Common myeloid progenitor, CD34-positive (primary cell): ENCODE results near the gene CEP68.

Source experiments
- CTCF ChIA-PET: fragments of 350-600 bp; sonication (Branson Sonifier 250); formaldehyde crosslinking; loops from one replicate; lab custom pipeline; 2021; ENCODE audit warnings: antibody characterized with exemption; lab: Charles Lee
- POLR2A ChIA-PET: fragments of 350-600 bp; sonication (Branson Sonifier 250); formaldehyde crosslinking; loops from one replicate; lab custom pipeline; 2021; ENCODE audit warnings: antibody characterized with exemption; lab: Charles Lee
- DNase-seq, 3 donors: peaks; one replicate each; pipeline versions ENCODE4 v3.0.0 to v3.0.0-alpha.2; 2013
- H3K27ac ChIP-seq, 2 experiments: 1 replicate in 1 of 2; 2 replicates in 1 of 2; pipeline ENCODE4 v1.7.0; 2013; ENCODE audit warnings: inconsistent platforms in 2 of 2, low read length in 2 of 2, mild to moderate bottlenecking in 2 of 2, low read depth in 1 of 2, moderate library complexity in 1 of 2; ENCODE audit not compliant: severe bottlenecking in 2 of 2, insufficient read depth in 1 of 2, poor library complexity in 1 of 2
- H3K27me3 ChIP-seq, 5 experiments: replicated peaks in 2 of 5; 1 replicate in 3 of 5; 2 replicates in 2 of 5; pipeline versions ENCODE4 v1.6.1 to v1.7.0; 2013; ENCODE audit warnings: low read length in 4 of 5, mild to moderate bottlenecking in 2 of 5, moderate library complexity in 2 of 5, inconsistent platforms in 1 of 5; ENCODE audit not compliant: insufficient read depth in 5 of 5, control insufficient read depth in 4 of 5
- H3K36me3 ChIP-seq, 4 experiments: 1 replicate in 2 of 4; 2 replicates in 2 of 4; pipeline versions ENCODE4 v1.6.1 to v1.7.0; 2013; ENCODE audit warnings: low read length in 3 of 4, control low read depth in 1 of 4, mild to moderate bottlenecking in 1 of 4; ENCODE audit not compliant: control insufficient read depth in 4 of 4, insufficient read depth in 4 of 4
- H3K4me1 ChIP-seq, 4 experiments: 1 replicate in 3 of 4; 2 replicates in 1 of 4; pipeline versions ENCODE4 v1.6.1 to v1.7.1; 2013; ENCODE audit warnings: low read length in 3 of 4, mild to moderate bottlenecking in 3 of 4, control low read depth in 1 of 4, inconsistent platforms in 1 of 4, moderate library complexity in 1 of 4; ENCODE audit not compliant: control insufficient read depth in 4 of 4, insufficient read depth in 4 of 4; ENCODE audit errors: control extremely low read depth in 1 of 4
- H3K4me3 ChIP-seq, 7 experiments: 1 replicate in 4 of 7; 2 replicates in 3 of 7; pipeline versions ENCODE4 v1.5.1 to v1.7.0; 2013; ENCODE audit warnings: mild to moderate bottlenecking in 7 of 7, low read length in 6 of 7, moderate library complexity in 6 of 7, inconsistent platforms in 2 of 7, low read depth in 2 of 7, control low read depth in 1 of 7; ENCODE audit not compliant: insufficient read depth in 4 of 7, control insufficient read depth in 1 of 7; ENCODE audit errors: extremely low read depth in 1 of 7
- H3K9me3 ChIP-seq, 5 experiments: 1 replicate in 4 of 5; 2 replicates in 1 of 5; pipeline versions ENCODE4 v1.6.1 to v1.7.1; 2013; ENCODE audit warnings: low read length in 4 of 5, mild to moderate bottlenecking in 2 of 5, inconsistent platforms in 1 of 5, low read depth in 1 of 5, moderate library complexity in 1 of 5; ENCODE audit not compliant: control insufficient read depth in 4 of 5, insufficient read depth in 2 of 5; ENCODE audit errors: control extremely low read depth in 1 of 5
- WGBS: methylation state at CpG from one replicate; pipeline ENCODE4 v1.1.5; 2013; ENCODE audit not compliant: insufficient coverage; 5-methylcytosine and 5-hydroxymethylcytosine counted together

The CEP68 gene

DNA sequence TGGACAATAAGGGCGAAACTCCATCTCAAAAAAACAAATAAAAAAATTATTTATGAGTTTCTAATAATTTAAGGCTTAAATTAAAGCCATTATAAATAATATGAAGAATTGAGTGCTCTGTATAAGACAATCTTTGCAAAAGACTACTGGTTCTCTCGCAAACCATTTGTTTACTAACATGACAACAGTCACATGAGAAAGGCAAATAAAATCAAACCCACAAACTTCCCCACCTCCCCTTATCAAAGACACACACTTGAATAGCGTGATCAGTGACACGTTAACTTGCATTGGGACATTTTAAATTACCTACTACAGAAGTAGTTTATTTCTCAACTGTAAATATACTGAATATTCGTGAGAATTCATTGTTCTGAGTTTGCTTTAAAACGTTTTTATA, 52.6 kb downstream of the CEP68 start:
- H3K27ac ChIP-seq: peak overlapping the region in 1 of 2 experiments; percentile 54
- H3K9me3 ChIP-seq: no peaks in the 10 kb centered on the region
- WGBS: 100% methylated on average over 1 of the region's 6 CpGs
- H3K4me3 ChIP-seq: no peak overlapping the region
- ChIA-PET POLR2A (no interaction called here), CTCF (interaction anchor here (1.2 to 1.5 kb wide), 2 partner anchors 10 to 14 kb away, joined by 3 to 4 read pairs; no protein-coding TSS in a partner anchor)
- DNase-seq: peak; percentile 34 to 54 (median 39)
- H3K36me3 ChIP-seq: peaks cover 4 to 13% (median 10%) of the 10 kb centered on the region in 4 experiments
- H3K4me1 ChIP-seq: peaks cover 0 to 11% (median 3%) of the 10 kb centered on the region in 4 experiments
- no peaks in the 10 kb centered on the region for H3K27me3 ChIP-seq

- no peaks in the 10 kb centered on the region for H3K27me3 ChIP-seq
- no peak for DNase-seq
- H3K36me3 ChIP-seq: peaks cover 1 to 4% (median 2%) of the 10 kb centered on the region in 4 experiments
- peak overlapping the region in 1 of 2 experiments; percentile 41 for H3K27ac ChIP-seq
- no peak overlapping the region for H3K4me3 ChIP-seq
- CTCF ChIA-PET: interaction anchor here (1.1 to 1.6 kb wide), 4 partner anchors 11 to 56 kb away, joined by 3 to 4 read pairs (median 3); no protein-coding TSS in a partner anchor
- POLR2A ChIA-PET: interaction anchor here (0.7 kb wide), 1 partner anchor 35 kb away, joined by 3 read pairs; no protein-coding TSS in a partner anchor
- 83% methylated on average over 2 of the region's 3 CpGs for WGBS
- H3K4me1 ChIP-seq: peaks cover 3 to 22% (median 7%) of the 10 kb centered on the region in 4 experiments
- peaks cover 0 to 2% (median 0%) of the 10 kb centered on the region in 5 experiments for H3K9me3 ChIP-seq
Measured at GRCh38 chr2:65112633-65113032, 56.4 kb downstream of the CEP68 start.

- 90% methylated on average over 3 of the region's 4 CpGs for WGBS
- DNase-seq: no peak
- Histone ChIP-seq H3K27me3 (no peaks in the 10 kb centered on the region), H3K9me3 (peaks cover 0 to 2% (median 0%) of the 10 kb centered on the region in 5 experiments), H3K4me3 (no peak overlapping the region), H3K27ac (no peak overlapping the region), H3K4me1 (peaks cover 3 to 22% (median 7%) of the 10 kb centered on the region in 4 experiments), H3K36me3 (peaks cover 0 to 2% (median 2%) of the 10 kb centered on the region in 4 experiments)
- CTCF ChIA-PET: interaction anchor here (1.0 to 1.6 kb wide), 6 partner anchors 9 to 56 kb away, joined by 3 to 8 read pairs (median 4); no protein-coding TSS in a partner anchor
- POLR2A ChIA-PET: interaction anchor here (0.7 kb wide), 1 partner anchor 35 kb away, joined by 3 read pairs; no protein-coding TSS in a partner anchor
Measured at GRCh38 chr2:65113229-65113628, 57.0 kb downstream of the CEP68 start.

DNA sequence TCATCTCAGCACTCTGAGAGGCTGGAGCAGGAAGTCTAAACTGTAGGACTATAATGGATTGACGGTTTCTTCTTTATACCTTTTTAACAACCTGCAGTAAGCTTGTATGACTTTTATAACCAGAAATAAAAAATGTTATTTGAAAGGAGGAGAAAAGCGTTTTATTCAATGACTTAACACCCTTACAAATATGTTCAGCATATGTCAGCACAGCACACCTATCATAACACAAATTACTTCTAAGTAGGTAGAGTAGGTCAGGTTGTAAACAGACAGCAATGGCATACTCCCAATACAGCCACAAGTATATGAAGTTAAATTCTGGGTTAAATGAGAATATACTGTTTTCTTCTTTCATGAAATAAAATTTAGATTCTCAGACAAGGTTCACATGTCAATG, 57.6 kb downstream of the CEP68 start:
- Histone ChIP-seq H3K4me1 (peaks cover 3 to 22% (median 7%) of the 10 kb centered on the region in 4 experiments), H3K27me3 (no peaks in the 10 kb centered on the region), H3K4me3 (no peak overlapping the region), H3K9me3 (peaks cover 0 to 2% (median 0%) of the 10 kb centered on the region in 5 experiments), H3K36me3 (peaks cover 0 to 2% (median 2%) of the 10 kb centered on the region in 4 experiments), H3K27ac (peak overlapping the region in 1 of 2 experiments; percentile 39)
- DNase-seq: no peak
- ChIA-PET CTCF (interaction anchor here (1.0 to 1.6 kb wide), 6 partner anchors 9 to 35 kb away, joined by 3 to 8 read pairs (median 4); no protein-coding TSS in a partner anchor), POLR2A (no interaction called here)
- no CpG with 5 or more reads among the region's 2 CpGs for WGBS

- no peak overlapping the region for H3K27ac ChIP-seq
- no peaks in the 10 kb centered on the region for H3K27me3 ChIP-seq
- peaks cover 3 to 17% (median 7%) of the 10 kb centered on the region in 4 experiments for H3K4me1 ChIP-seq
- POLR2A ChIA-PET: no interaction called here
- no peak overlapping the region for H3K4me3 ChIP-seq
- peaks cover 0 to 2% (median 2%) of the 10 kb centered on the region in 4 experiments for H3K36me3 ChIP-seq
- peaks cover 0 to 2% (median 0%) of the 10 kb centered on the region in 5 experiments for H3K9me3 ChIP-seq
- DNase-seq: no peak
- CTCF ChIA-PET: interaction anchor here (0.9 to 1.5 kb wide), 3 partner anchors 19 to 54 kb away, joined by 3 to 4 read pairs (median 4); no protein-coding TSS in a partner anchor
Measured at GRCh38 chr2:65114921-65115320, 58.7 kb downstream of the CEP68 start.

DNA sequence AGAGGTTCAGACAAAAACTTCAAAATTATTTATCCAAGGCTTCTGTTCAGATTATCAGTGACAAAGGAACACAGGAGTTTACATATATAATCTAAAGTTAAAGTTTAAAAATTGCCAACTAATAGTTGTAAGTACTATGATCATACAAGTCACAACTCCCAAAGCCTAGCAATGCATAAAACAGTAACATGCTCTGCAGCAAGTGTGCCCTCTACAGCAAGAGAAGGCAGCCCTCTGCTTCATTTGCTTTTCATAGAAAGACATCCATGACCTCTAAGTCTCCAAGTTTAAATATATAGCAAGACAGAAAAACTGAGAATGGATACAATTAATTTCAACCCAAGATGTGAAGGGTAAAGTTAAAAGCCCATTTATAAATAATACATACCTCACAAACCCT, 60.4 kb downstream of the CEP68 start:
- Histone ChIP-seq H3K9me3 (peaks cover 0 to 2% (median 0%) of the 10 kb centered on the region in 5 experiments), H3K27me3 (no peaks in the 10 kb centered on the region), H3K36me3 (peaks cover 0 to 5% (median 2%) of the 10 kb centered on the region in 4 experiments), H3K4me3 (no peak overlapping the region), H3K27ac (no peak overlapping the region), H3K4me1 (peaks cover 6 to 19% (median 11%) of the 10 kb centered on the region in 4 experiments)
- ChIA-PET POLR2A (interaction anchor here (0.7 to 1.4 kb wide), 2 partner anchors 13 to 592 kb away, joined by 3 read pairs; partner anchors contain the start of genes AFTPH and RAB1A), CTCF (interaction anchor here (1.3 to 3.2 kb wide), 3 partner anchors 32 to 52 kb away, joined by 3 to 7 read pairs (median 3); no protein-coding TSS in a partner anchor)
- peak in 2 of 3 donors; percentile 25 to 27 for DNase-seq
